ENCODE results near the gene COL5A1.

COL5A1 gene

DNA sequence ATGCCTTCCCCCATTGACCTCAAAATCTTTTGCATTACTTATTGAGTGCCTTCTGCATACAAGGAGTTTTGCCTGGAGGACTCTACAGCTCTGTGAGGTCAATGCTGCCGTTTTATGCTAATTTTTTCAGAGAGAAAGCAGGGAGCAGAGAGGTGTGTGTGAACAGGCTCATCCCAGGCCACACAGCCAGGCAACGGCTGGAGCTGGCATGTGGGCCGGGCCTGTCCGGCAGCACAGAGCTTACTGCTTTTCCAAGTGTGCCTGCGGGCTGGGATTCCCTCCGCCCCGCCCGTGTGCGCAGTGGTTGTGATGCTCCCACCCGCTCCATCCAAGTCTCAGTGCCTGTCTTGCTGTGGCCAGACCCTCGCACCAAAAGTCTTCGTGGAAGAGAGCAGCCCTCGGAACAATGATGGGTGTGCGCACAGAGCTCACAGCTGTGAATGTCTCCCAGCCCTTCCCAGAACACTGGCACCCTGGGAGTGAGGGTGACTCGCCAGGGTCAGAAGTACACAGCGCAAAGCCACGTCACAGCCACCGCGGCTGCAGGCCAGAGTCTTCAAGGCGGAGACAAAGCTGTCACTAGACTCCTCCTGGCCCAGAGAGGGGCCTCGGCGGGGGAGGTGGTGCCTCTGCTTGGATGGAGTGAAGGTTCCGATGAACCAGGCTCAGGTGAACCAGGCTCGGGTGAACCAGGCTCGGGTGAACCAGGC lies 82.8 kb downstream of the COL5A1 start:
- no peak for TF ChIP-seq CTCF (conservative IDR thresholded peaks at IDR 0.05; ENCODE audit: low read length)
- peak; percentile 58 for DNase-seq (ENCODE audit: low read depth)
- H3K4me3 ChIP-seq (ENCODE audit: low read length) = no peak overlapping the region

- no peak overlapping the region for H3K4me3 ChIP-seq (ENCODE audit: low read length)
- no peak for DNase-seq (ENCODE audit: low read depth)
- no peak for TF ChIP-seq CTCF (conservative IDR thresholded peaks at IDR 0.05; ENCODE audit: low read length)
Measured at GRCh38 chr9:134724912-134725604, 83.5 kb downstream of the COL5A1 start.

DNA sequence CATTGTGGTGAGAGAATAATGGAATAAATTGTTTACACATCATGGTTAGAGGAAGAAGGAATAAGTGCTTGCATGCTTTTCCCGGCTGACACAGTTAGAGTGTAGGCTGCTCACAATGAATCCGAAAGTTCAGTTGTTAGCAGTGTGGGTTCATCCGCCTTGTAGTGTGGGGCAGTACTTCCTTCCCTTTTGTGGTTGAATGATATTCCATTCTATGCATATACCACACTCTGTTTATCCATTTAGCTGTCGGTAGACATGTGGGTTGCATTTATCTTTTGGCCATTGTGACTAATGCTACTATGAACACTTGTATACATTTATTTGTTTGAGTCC lies 84.0 kb downstream of the COL5A1 start:
- no peak overlapping the region for H3K4me3 ChIP-seq (ENCODE audit: low read length)
- TF ChIP-seq CTCF (conservative IDR thresholded peaks at IDR 0.05; ENCODE audit: low read length) = no peak
- no peak for DNase-seq (ENCODE audit: low read depth)

- TF ChIP-seq CTCF (conservative IDR thresholded peaks at IDR 0.05; ENCODE audit: low read length) = no peak
Measured at GRCh38 chr9:134726026-134726721, 84.6 kb downstream of the COL5A1 start.

DNA sequence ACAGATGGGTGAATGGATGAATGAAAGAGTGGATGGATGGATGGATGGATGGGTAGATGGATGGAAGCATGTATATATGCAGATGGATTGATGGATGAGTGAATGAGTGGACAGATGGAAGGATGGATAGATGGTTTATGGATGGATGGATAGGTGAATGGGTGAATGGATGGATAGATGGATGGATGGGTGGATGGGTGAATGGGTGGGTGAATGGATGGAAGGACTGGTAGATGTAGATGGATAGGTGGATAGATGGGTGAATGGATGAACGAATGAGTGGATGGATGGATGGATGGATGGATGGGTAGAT lies 85.1 kb downstream of the COL5A1 start:
- no peak for TF ChIP-seq CTCF (conservative IDR thresholded peaks at IDR 0.05; ENCODE audit: low read length)
- DNase-seq (ENCODE audit: low read depth) = no peak
- H3K4me3 ChIP-seq (ENCODE audit: low read length) = no peak overlapping the region

More at GRCh38 chr9:134726026-134726721, 84.6 kb downstream of the COL5A1 start:
- no peak for DNase-seq (ENCODE audit: low read depth)
- no peak overlapping the region for H3K4me3 ChIP-seq (ENCODE audit: low read length)

GRCh38 chr9:134728021-134728795 lies 86.6 kb downstream of the COL5A1 start:
- H3K4me3 ChIP-seq (ENCODE audit: low read length) = no peak overlapping the region
- no peak for TF ChIP-seq CTCF (conservative IDR thresholded peaks at IDR 0.05; ENCODE audit: low read length)
- no peak for DNase-seq (ENCODE audit: low read depth)
